GM18499 (cell line): Measurements from ENCODE around the gene NEUROD1.

Experiments
- ATAC-seq: cut with Tn5 transposase; IDR thresholded peaks from one replicate; pipeline ENCODE4 v1.9.1; 2021; ENCODE audit warnings: moderate number of reproducible peaks; ENCODE audit not compliant: insufficient read depth, unreplicated experiment

Gene NEUROD1

GRCh38 chr2:181646415-181646987 lies 33.8 kb downstream of the NEUROD1 start:
- ATAC-seq: no peak

GRCh38 chr2:181643151-181643550 lies 37.2 kb downstream of the NEUROD1 start:
- no peak for ATAC-seq

GRCh38 chr2:181642086-181642485 lies 38.2 kb downstream of the NEUROD1 start:
- no peak for ATAC-seq

GRCh38 chr2:181639686-181640085 lies 40.6 kb downstream of the NEUROD1 start:
- no peak for ATAC-seq

- ATAC-seq: peak; percentile 47
Measured at GRCh38 chr2:181632733-181633401, 47.5 kb downstream of the NEUROD1 start.

GRCh38 chr2:181628590-181629585 lies 51.4 kb downstream of the NEUROD1 start:
- no peak for ATAC-seq

GRCh38 chr2:181627545-181627944 lies 52.8 kb downstream of the NEUROD1 start:
- no peak for ATAC-seq

- no peak for ATAC-seq
Measured at GRCh38 chr2:181626671-181627070, 53.6 kb downstream of the NEUROD1 start.
